ENCODE data around the gene ICAM5.
A peak's percentile ranks its signal among the peaks of the same experiment; 100 is the strongest.

ICAM5 gene

DNA sequence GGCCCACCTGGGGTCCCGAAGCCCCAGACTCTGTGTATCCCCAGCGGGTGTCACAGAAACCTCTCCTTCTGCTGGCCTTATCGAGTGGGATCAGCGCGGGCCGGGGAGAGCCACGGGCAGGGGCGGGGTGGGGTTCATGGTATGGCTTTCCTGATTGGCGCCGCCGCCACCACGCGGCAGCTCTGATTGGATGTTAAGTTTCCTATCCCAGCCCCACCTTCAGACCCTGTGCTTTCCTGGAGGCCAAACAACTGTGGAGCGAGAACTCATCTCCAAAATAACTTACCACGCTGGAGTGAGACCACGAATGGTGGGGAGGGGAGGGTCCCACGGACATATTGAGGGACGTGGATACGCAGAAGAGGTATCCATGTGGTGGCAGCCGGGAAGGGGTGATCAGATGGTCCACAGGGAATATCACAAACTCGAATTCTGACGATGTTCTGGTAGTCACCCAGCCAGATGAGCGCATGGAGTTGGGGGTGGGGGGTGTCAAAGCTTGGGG lies 1.0 kb upstream of the ICAM5 start:
- ChIA-PET CTCF (interaction anchor here (0.6 to 1.8 kb wide), 6 partner anchors 18 to 283 kb away, joined by 3 to 6 read pairs (median 4); no protein-coding TSS in a partner anchor), POLR2A (interaction anchor here (1.0 to 4.3 kb wide), 11 partner anchors 9 to 94 kb away, joined by 3 to 41 read pairs (median 7); partner anchors contain the start of genes DNMT1, FDX2, ICAM1 and RAVER1)
- no peak for TF ChIP-seq CTBP1 (IDR thresholded peaks at IDR 0.05; ENCODE audit: borderline replicate concordance)
- no peak for TF ChIP-seq LEF1 (IDR thresholded peaks at IDR 0.05; ENCODE audit: borderline replicate concordance)
- no peak for TF ChIP-seq NFRKB (IDR thresholded peaks at IDR 0.05)
- TF ChIP-seq FOXM1 (IDR thresholded peaks at IDR 0.05; ENCODE audit: borderline replicate concordance): no peak
- TF ChIP-seq ZNF384 (IDR thresholded peaks at IDR 0.05): no peak
- TF ChIP-seq TARDBP (IDR thresholded peaks at IDR 0.05): 0 out of 2 replicates have a peak, but pooled peaks have one; percentile 37
- TF ChIP-seq FOXA1 (IDR thresholded peaks at IDR 0.05): no peak
- DNase-seq (ENCODE audit: extremely low spot score): no peak

DNA sequence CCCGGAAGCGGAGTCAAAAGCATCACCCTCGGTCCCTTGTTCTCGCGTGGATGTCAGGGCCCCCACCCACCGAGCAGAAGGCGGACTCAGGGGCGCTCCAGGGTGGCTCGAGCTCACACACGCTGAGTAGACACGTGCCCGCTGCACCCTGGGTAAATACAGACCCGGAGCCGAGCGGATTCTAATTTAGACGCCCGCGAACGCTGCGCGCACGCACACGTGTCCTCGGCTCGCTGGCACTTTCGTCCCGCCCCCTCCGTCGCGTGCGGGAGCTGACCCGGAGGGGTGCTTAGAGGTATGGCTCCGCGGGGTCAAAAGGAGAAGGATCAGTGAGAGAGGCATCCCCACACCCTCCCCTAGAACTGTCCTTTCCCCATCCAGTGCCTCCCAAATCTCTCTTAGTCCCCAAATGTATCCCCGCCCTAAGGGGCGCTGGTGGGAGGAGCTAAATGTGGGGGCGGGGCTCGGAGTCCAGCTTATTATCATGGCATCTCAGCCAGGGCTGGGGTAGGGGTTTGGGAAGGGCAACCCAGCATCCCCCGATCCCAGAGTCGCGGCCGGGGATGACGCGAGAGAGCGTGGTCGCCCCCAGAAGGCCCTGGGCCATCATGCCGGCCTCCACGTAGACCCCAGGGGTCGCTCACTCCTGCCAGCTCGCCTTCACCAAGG lies 451 bp upstream of the ICAM5 start:
- ChIA-PET POLR2A (interaction anchor here (0.6 to 4.3 kb wide), 14 partner anchors 9 to 313 kb away, joined by 3 to 41 read pairs (median 5); partner anchors contain the start of genes DNMT1, FDX2, ICAM1 and RAVER1), CTCF (interaction anchor here (0.6 to 1.8 kb wide), 12 partner anchors 10 to 283 kb away, joined by 3 to 9 read pairs (median 4); no protein-coding TSS in a partner anchor)
- TF ChIP-seq SUZ12 (IDR thresholded peaks at IDR 0.05) (no peak), HDGF (IDR thresholded peaks at IDR 0.05; ENCODE audit: borderline replicate concordance) (no peak), L3MBTL2 (conservative IDR thresholded peaks at IDR 0.05) (peak; percentile 94), TARDBP (IDR thresholded peaks at IDR 0.05) (no peak), NFRKB (IDR thresholded peaks at IDR 0.05) (no peak), LEF1 (IDR thresholded peaks at IDR 0.05; ENCODE audit: borderline replicate concordance) (no peak), SP1 (IDR thresholded peaks at IDR 0.05) (no peak), ZNF384 (IDR thresholded peaks at IDR 0.05) (no peak)
- DNase-seq (ENCODE audit: extremely low spot score): peak; percentile 70

DNA sequence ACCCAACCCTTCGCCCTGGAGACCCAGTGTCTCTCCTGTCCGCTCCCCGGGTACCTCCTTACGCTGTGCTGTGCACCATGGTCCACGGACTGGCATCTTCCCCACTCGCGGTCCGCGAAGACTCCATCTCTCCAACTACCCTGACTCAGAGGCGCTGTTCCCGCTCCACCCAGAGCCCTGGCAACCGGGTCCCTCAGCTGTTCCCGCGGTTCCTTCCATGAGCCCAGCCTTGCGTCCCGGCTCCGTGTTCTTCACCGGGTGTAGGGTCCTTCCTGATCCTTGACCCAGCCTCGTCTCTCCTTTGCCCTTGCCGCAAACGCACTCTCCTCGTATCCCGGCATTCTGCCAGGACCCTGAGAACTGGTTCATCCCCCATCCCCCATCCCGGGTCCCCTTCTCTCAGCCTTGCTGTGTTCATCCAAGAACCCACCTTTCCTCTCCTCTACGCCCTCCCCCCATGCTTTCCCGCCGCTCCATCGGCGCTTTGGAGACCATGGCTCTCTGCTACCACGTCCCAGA lies 664 bp downstream of the ICAM5 start:
- no peak for TF ChIP-seq FOXK2 (IDR thresholded peaks at IDR 0.05)
- TF ChIP-seq, protein P1, sequence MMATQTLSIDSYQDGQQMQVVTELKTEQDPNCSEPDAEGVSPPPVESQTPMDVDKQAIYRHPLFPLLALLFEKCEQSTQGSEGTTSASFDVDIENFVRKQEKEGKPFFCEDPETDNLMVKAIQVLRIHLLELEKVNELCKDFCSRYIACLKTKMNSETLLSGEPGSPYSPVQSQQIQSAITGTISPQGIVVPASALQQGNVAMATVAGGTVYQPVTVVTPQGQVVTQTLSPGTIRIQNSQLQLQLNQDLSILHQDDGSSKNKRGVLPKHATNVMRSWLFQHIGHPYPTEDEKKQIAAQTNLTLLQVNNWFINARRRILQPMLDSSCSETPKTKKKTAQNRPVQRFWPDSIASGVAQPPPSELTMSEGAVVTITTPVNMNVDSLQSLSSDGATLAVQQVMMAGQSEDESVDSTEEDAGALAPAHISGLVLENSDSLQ (IDR thresholded peaks at IDR 0.05): no peak
- TF ChIP-seq L3MBTL2 (conservative IDR thresholded peaks at IDR 0.05): peak; percentile 61
- no peak for TF ChIP-seq TARDBP (IDR thresholded peaks at IDR 0.05)
- TF ChIP-seq FOXM1 (IDR thresholded peaks at IDR 0.05; ENCODE audit: borderline replicate concordance): no peak
- DNase-seq (ENCODE audit: extremely low spot score): no peak
- CTCF ChIA-PET: interaction anchor here (1.0 to 1.3 kb wide), 4 partner anchors 98 to 128 kb away, joined by 3 to 9 read pairs (median 4); no protein-coding TSS in a partner anchor
- POLR2A ChIA-PET: interaction anchor here (1.4 to 4.3 kb wide), 3 partner anchors 25 to 43 kb away, joined by 7 to 41 read pairs (median 10); partner anchors contain the start of genes FDX2 and RAVER1

DNA sequence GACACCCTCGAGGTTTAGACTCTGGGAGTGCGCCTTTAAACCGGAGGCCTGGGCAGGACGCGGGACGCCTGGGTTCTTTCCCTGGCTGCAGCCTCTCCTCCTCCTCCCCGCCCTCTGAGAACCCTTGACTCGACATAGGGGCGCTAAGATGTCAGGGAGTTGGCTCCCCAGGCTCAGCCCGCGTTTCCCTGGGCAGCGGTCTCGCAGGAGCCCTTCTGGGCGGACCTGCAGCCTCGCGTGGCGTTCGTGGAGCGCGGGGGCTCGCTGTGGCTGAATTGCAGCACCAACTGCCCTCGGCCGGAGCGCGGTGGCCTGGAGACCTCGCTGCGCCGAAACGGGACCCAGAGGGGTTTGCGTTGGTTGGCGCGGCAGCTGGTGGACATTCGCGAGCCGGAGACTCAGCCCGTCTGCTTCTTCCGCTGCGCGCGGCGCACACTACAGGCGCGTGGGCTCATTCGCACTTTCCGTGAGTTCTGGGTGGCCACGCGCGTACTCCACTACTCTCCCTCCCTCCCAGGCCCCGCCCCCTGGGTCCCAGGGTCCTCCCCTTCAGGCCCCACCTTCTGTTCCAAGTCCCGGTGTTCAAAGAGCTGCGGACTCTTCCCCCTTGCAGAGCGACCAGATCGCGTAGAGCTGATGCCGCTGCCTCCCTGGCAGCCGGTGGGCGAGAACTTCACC lies 1.3 kb downstream of the ICAM5 start:
- POLR2A ChIA-PET: interaction anchor here (0.7 to 4.3 kb wide), 7 partner anchors 14 to 345 kb away, joined by 3 to 41 read pairs (median 4); partner anchors contain the start of genes DNMT1, FDX2 and RAVER1
- CTCF ChIA-PET: interaction anchor here (0.6 to 1.0 kb wide), 2 partner anchors 22 to 120 kb away, joined by 3 to 5 read pairs; no protein-coding TSS in a partner anchor
- peak; percentile 64 for DNase-seq (ENCODE audit: extremely low spot score)
- no peak for TF ChIP-seq FOXM1 (IDR thresholded peaks at IDR 0.05; ENCODE audit: borderline replicate concordance)
- no peak for TF ChIP-seq SUZ12 (IDR thresholded peaks at IDR 0.05)
- no peak for TF ChIP-seq LEF1 (IDR thresholded peaks at IDR 0.05; ENCODE audit: borderline replicate concordance)
- no peak for TF ChIP-seq ZNF384 (IDR thresholded peaks at IDR 0.05)
- TF ChIP-seq ELF4 (IDR thresholded peaks at IDR 0.05): no peak
- TF ChIP-seq SP1 (IDR thresholded peaks at IDR 0.05): no peak
- TF ChIP-seq, protein P1 (IDR thresholded peaks at IDR 0.05): no peak
- no peak for TF ChIP-seq HDGF (IDR thresholded peaks at IDR 0.05; ENCODE audit: borderline replicate concordance)
- no peak for TF ChIP-seq FOXA1 (IDR thresholded peaks at IDR 0.05)
- no peak for TF ChIP-seq NFRKB (IDR thresholded peaks at IDR 0.05)
- TF ChIP-seq BHLHE40 (IDR thresholded peaks at IDR 0.05; ENCODE audit: borderline replicate concordance): no peak
- no peak for TF ChIP-seq ARNT (IDR thresholded peaks at IDR 0.05)
- no peak for TF ChIP-seq FOXK2 (IDR thresholded peaks at IDR 0.05)
- no peak for TF ChIP-seq CTBP1 (IDR thresholded peaks at IDR 0.05; ENCODE audit: borderline replicate concordance)
- no peak for TF ChIP-seq L3MBTL2 (conservative IDR thresholded peaks at IDR 0.05)
- TF ChIP-seq TARDBP (IDR thresholded peaks at IDR 0.05): no peak

DNA sequence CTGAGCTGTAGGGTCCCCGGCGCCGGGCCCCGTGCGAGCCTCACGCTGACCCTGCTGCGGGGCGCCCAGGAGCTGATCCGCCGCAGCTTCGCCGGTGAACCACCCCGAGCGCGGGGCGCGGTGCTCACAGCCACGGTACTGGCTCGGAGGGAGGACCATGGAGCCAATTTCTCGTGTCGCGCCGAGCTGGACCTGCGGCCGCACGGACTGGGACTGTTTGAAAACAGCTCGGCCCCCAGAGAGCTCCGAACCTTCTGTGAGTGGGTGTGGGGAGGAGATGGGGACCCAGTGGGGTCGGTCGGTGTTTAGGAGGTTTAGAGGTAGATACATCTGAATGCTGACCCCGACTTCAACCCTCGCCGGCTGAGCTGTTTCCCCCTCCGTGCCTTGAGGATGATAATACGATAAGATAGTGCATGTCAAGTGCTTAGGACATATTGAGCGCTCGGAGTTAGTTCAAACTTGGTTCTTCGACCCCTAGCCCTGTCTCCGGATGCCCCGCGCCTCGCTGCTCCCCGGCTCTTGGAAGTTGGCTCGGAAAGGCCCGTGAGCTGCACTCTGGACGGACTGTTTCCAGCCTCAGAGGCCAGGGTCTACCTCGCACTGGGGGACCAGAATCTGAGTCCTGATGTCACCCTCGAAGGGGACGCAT lies 1.9 kb downstream of the ICAM5 start:
- TF ChIP-seq CTBP1 (IDR thresholded peaks at IDR 0.05; ENCODE audit: borderline replicate concordance) (no peak), SUZ12 (IDR thresholded peaks at IDR 0.05) (no peak), FOXA1 (IDR thresholded peaks at IDR 0.05) (no peak), SP1 (IDR thresholded peaks at IDR 0.05) (no peak), TARDBP (IDR thresholded peaks at IDR 0.05) (no peak), BHLHE40 (IDR thresholded peaks at IDR 0.05; ENCODE audit: borderline replicate concordance) (no peak), FOXK2 (IDR thresholded peaks at IDR 0.05) (no peak), FOXM1 (IDR thresholded peaks at IDR 0.05; ENCODE audit: borderline replicate concordance) (no peak), ELF4 (IDR thresholded peaks at IDR 0.05) (no peak), NFRKB (IDR thresholded peaks at IDR 0.05) (no peak), HDGF (IDR thresholded peaks at IDR 0.05; ENCODE audit: borderline replicate concordance) (no peak)
- ChIA-PET POLR2A (interaction anchor here (0.7 to 1.7 kb wide), 7 partner anchors 14 to 346 kb away, joined by 3 to 10 read pairs (median 4); partner anchors contain the start of genes DNMT1, FDX2, RAVER1 and TYK2), CTCF (interaction anchor here (0.6 to 1.2 kb wide), 4 partner anchors 12 to 121 kb away, joined by 3 to 5 read pairs (median 3); no protein-coding TSS in a partner anchor)
- no peak for DNase-seq (ENCODE audit: extremely low spot score)

Measured in HEK293T (cell line).